ENCODE measurements around the gene DPF1. TPM values are rescaled to one million over a fixed set of nuclear protein-coding genes. Genes with fewer than 3 reads are reported as not detected.

The DPF1 gene
- total and polyA plus RNA-seq, 12 donors: 0.17 to 1.3 (median 0.67) TPM; not detected in 5

DNA sequence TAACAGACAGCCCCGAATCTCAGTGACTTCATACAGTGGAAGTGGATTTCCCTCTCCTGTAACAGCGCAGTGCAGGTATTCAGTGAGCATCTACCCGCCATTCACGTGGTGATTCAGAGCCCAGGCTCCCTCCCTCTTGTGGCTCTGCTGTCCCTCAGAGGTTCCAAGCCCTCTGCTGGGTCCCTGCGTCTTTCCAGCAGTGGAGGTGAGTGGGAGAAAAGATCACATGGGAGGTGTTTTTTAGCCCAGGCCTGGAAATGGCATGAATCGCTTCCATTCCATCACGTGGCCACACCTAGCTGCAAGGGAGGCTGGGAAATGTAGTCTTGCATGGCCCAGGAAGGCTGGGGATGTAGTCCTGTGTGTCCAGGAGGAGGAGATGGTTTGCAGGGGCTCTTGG, 61.4 kb downstream of the DPF1 start:
- peaks cover 0 to 7% of the 10 kb centered on the region in 2 donors for H3K36me3 ChIP-seq (replicated peaks in 1 of 2)
- H3K9me3 ChIP-seq (replicated peaks in 1 of 3): no peaks in the 10 kb centered on the region
- intact Hi-C loops (cut with DNase I): no loop called here
- H3K27me3 ChIP-seq: no peaks in the 10 kb centered on the region
- 92 to 97% (median 95%) methylated on average over 6 to 7 of the region's 7 CpGs for WGBS, 4 donors
- H3K4me1 ChIP-seq (replicated peaks in 1 of 2): no peaks in the 10 kb centered on the region
- no peak overlapping the region for H3K4me3 ChIP-seq
- TF ChIP-seq CTCF (IDR thresholded peaks at IDR 0.05): no peak
- TF ChIP-seq POLR2A (IDR thresholded peaks at IDR 0.05): no peak
- no peak for DNase-seq
- no peak overlapping the region for H3K27ac ChIP-seq

GRCh38 chr19:38162094-38162493, 61.9 kb downstream of the DPF1 start:
- TF ChIP-seq POLR2A (IDR thresholded peaks at IDR 0.05): no peak
- no peak for TF ChIP-seq CTCF (IDR thresholded peaks at IDR 0.05)
- no peaks in the 10 kb centered on the region for H3K27me3 ChIP-seq
- intact Hi-C loops (cut with DNase I): no loop called here
- H3K4me1 ChIP-seq (replicated peaks in 1 of 2): no peaks in the 10 kb centered on the region
- 90 to 97% (median 96%) methylated on average over 4 to 5 of the region's 5 CpGs for WGBS, 4 donors
- no peak for DNase-seq
- no peaks in the 10 kb centered on the region for H3K9me3 ChIP-seq (replicated peaks in 1 of 3)
- H3K27ac ChIP-seq: no peak overlapping the region
- H3K4me3 ChIP-seq: no peak overlapping the region
- H3K36me3 ChIP-seq (replicated peaks in 1 of 2): peaks cover 0 to 7% of the 10 kb centered on the region in 2 donors

Small RNAs within 50 kb of the gene (small RNA-seq; reads per million reads assigned to genes)
- 0 reads per million in 2 donors for gene RN7SL663P

Other genes starting within 250 kb of the DPF1 start
- gene PPP1R14A, start 32.2 kb upstream of the DPF1 start, total RNA-seq: 100 to 1,000 TPM in 7 of 9 donors, 10 to 100 TPM in 1, 1 to 10 TPM in 1; 9.5 to 250 (median 144) TPM
- gene PPP1R14A, start 32.2 kb upstream of the DPF1 start, polyA plus RNA-seq: 100 to 1,000 TPM in 2 of 3 donors, 10 to 100 TPM in 1; 14.8 to 366 (median 340) TPM
- gene SPINT2, start 40.4 kb upstream of the DPF1 start, total RNA-seq: 100 to 1,000 TPM in 1 of 9 donors, 10 to 100 TPM in 8; 38.1 to 233 (median 75.6) TPM
- 10 to 100 TPM; 33.4 to 44.0 (median 33.8) TPM for gene SPINT2, start 40.4 kb upstream of the DPF1 start, polyA plus RNA-seq
- 1 to 10 TPM in 6 of 9 donors, under 1 TPM in 1, not detected in 2; 0.88 to 7.6 (median 2.9) TPM for gene C19orf33, start 80.0 kb upstream of the DPF1 start, total RNA-seq
- 10 to 100 TPM in 2 of 3 donors, not detected in 1; 33.7 to 46.2 TPM for gene C19orf33, start 80.0 kb upstream of the DPF1 start, polyA plus RNA-seq
- gene YIF1B, start 91.7 kb upstream of the DPF1 start, total RNA-seq: 10 to 100 TPM; 31.0 to 57.0 (median 37.8) TPM
- gene YIF1B, start 91.7 kb upstream of the DPF1 start, polyA plus RNA-seq: 10 to 100 TPM; 23.5 to 53.0 (median 42.1) TPM
- gene KCNK6, start 95.6 kb upstream of the DPF1 start, total RNA-seq: 1 to 10 TPM; 1.2 to 5.4 (median 4.1) TPM
- 1 to 10 TPM; 2.2 to 6.0 (median 2.7) TPM for gene KCNK6, start 95.6 kb upstream of the DPF1 start, polyA plus RNA-seq
- 1 to 10 TPM in 8 of 9 donors, under 1 TPM in 1; 0.30 to 8.8 (median 2.8) TPM for gene CATSPERG, start 111.6 kb upstream of the DPF1 start, total RNA-seq
- 1 to 10 TPM; 1.5 to 3.7 (median 2.1) TPM for gene CATSPERG, start 111.6 kb upstream of the DPF1 start, polyA plus RNA-seq
- 100 to 1,000 TPM; 121 to 330 (median 211) TPM for gene PSMD8, start 150.3 kb upstream of the DPF1 start, total RNA-seq
- 100 to 1,000 TPM in 1 of 3 donors, 10 to 100 TPM in 2; 53.1 to 268 (median 64.5) TPM for gene PSMD8, start 150.3 kb upstream of the DPF1 start, polyA plus RNA-seq
- 1 to 10 TPM in 1 of 9 donors, under 1 TPM in 5, not detected in 3; 0.57 to 1.4 (median 0.78) TPM for gene GGN, start 163.8 kb upstream of the DPF1 start, total RNA-seq
- 1 to 10 TPM in 1 of 3 donors, under 1 TPM in 1, not detected in 1; 0.88 to 1.6 TPM for gene GGN, start 163.8 kb upstream of the DPF1 start, polyA plus RNA-seq
- gene SPRED3, start 164.5 kb upstream of the DPF1 start, total RNA-seq: 1 to 10 TPM in 3 of 9 donors, under 1 TPM in 5, not detected in 1; 0.06 to 3.3 (median 0.45) TPM
- 1 to 10 TPM; 1.4 TPM for gene SPRED3, start 164.5 kb upstream of the DPF1 start, polyA plus RNA-seq
- gene FAM98C, start 178.9 kb upstream of the DPF1 start, total RNA-seq: 10 to 100 TPM in 8 of 9 donors, 1 to 10 TPM in 1; 7.2 to 33.5 (median 16.6) TPM
- 10 to 100 TPM in 2 of 3 donors, 1 to 10 TPM in 1; 5.3 to 25.7 (median 20.8) TPM for gene FAM98C, start 178.9 kb upstream of the DPF1 start, polyA plus RNA-seq
- gene RASGRP4, start 202.0 kb upstream of the DPF1 start, total RNA-seq: 1 to 10 TPM in 8 of 9 donors, under 1 TPM in 1; 0.22 to 10.0 (median 4.2) TPM
- gene RASGRP4, start 202.0 kb upstream of the DPF1 start, polyA plus RNA-seq: 1 to 10 TPM; 1.3 to 4.5 (median 2.7) TPM
- gene RYR1, start 209.5 kb upstream of the DPF1 start, total RNA-seq: 1 to 10 TPM in 8 of 9 donors, under 1 TPM in 1; 0.90 to 10.0 (median 3.3) TPM
- gene RYR1, start 209.5 kb upstream of the DPF1 start, polyA plus RNA-seq: 1 to 10 TPM; 1.2 to 7.2 (median 2.0) TPM

All from adrenal gland (tissue), 12 donors.